DMS153 treated with DMSO at 0.1 percent for 48 hours (cell line): ENCODE results near the gene TDP1.
"Not testable (repeated sequence)": the region's sequence is repeated elsewhere in the genome, so short reads cannot be mapped to it uniquely, and the experiment has no call there.

Source experiments
- DNase-seq: peaks from one replicate; lab custom pipeline; 2025; ENCODE audit not compliant: unreplicated experiment; lab: John Stamatoyannopoulos, UW

The TDP1 gene

GRCh38 chr14:89987161-89987475 lies 31.4 kb downstream of the TDP1 start:
- DNase-seq, result no peak

DNA sequence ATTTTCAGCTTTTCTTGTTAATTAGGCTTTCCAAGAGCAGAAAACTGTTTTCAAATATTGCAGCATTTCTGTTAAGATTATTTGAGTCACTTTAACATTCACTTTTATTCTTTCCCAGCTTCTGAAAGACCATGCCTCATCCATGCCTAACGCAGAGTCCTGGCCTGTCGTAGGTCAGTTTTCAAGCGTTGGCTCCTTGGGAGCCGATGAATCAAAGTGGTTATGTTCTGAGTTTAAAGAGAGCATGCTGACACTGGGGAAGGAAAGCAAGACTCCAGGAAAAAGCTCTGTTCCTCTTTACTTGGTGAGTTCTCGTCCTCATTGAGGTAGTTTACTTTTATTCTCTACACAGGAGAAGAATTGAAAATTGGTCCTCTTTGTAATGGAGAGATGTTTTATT lies 33.1 kb downstream of the TDP1 start:
- DNase-seq, result no peak

DNA sequence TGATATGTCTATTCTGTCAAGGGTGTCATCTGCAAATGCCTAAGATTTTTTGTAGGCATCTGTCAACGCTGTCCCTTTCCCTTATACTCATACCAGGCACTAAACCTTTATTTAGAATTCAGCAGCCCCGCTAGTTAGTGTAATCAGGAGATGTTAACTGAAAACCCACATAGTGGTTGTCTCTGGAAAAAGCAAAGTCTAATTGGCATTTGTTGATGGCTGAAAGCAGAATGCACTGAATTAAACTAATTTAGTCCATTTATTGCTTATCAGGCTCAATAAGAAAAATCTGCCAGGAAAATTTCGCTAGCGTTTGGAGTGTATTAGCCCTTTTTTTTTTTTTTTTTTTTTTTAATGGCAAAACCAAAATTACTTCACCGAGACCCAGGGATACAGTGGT lies 34.5 kb downstream of the TDP1 start:
- no peak for DNase-seq

GRCh38 chr14:89990623-89991275 lies 35.0 kb downstream of the TDP1 start:
- no peak for DNase-seq

- no peak for DNase-seq
These were observed 36.5 kb downstream of the TDP1 start for GRCh38 chr14:89992273-89992672.

DNA sequence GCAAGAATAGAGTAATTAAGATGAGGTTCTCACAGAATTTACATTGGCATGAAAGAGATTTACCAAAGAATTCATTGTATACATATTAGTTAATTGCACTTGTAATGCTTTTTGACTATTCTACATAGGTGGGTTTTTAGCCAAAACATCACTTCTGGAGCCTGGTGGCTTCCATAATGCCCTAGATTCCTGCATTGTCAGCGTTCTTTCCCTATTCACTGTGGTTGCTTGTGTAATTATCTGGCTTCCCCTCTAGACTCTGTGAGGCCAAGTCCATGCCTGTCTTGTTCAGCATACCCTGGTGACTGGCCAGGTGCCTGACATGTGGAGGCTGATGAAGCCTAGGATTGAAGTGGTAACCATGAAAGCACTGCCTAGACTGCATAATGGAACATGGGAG lies 41.2 kb downstream of the TDP1 start:
- no peak for DNase-seq

DNA sequence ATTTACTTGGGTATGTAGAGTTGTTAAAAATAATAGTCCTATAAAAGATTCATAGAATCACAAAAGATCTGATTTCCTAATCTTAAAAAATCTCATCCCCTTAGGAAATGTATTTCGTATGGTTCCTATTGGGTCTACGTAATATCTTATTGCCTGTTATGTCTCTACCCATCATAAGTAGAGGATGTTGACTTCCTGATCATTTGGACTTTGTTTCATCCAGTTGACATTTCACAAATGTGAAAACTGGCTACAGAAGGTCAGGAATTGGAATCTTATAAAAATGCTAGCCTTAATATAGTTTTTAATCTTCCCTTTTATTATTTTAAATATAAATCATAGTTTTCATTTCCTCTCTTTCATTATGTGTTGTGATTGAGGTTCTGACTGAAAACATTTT lies 45.2 kb downstream of the TDP1 start:
- DNase-seq, result no peak

GRCh38 chr14:90003526-90004307 lies 48.0 kb downstream of the TDP1 start:
- DNase-seq, result no peak

DNA sequence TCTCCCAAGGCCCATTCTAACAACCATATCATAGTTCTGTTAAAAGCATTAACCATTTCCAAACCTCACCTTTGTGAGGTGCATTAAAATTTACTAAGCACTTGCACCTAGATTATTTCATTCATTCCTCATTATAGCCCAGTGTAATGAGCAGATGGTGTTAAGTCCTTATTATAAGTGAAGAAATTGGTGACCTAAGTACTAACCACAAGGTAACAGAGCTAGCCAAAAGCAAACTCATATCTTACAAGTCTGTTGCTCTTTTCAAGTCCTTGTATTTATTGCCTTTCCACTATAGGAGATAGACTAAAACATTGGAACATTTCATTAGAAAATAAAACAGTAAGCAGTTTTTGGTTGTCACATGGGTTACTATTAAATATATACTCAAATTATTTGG lies 49.7 kb downstream of the TDP1 start:
- DNase-seq, result no peak

GRCh38 chr14:90005939-90006530 lies 50.3 kb downstream of the TDP1 start:
- DNase-seq, result no peak

- DNase-seq, result no peak
These were observed 61.6 kb downstream of the TDP1 start for GRCh38 chr14:90017371-90017770.

- no peak for DNase-seq
These were observed 64.2 kb downstream of the TDP1 start for GRCh38 chr14:90019824-90020523.

DNA sequence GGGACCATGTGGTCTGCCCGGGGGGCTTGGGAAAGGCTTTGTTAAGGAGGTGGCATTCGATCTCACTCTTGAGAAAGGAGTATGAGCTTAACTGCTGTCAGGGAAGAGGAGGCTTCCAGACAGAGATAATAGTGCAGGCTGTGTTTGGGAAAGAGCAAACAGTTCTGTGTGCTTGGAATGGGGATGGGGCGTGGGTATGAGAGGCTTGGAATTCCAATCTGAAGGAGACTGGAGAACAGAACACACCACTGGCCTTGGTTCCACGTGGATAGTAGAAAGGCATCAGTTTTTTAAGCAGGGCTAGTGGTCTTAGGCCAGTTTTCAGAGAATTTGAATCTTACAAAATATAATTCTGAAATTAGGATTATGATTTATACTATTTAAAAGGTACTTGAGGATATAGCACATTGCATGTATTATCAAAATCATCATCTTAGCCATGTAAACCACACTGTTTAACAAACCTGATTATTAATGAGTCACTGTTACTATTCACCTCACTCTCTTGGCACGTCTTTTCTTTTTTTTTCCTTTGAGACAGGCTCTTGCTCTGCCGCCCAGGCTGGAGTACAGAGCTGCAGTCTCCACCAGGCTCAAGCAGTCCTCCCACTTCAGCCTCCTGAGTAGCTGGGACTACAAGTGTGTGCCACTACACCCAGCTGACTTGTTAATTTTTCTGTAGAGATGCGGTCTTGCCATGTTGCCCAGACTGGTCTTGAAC lies 67.6 kb downstream of the TDP1 start:
- DNase-seq, result no peak

GRCh38 chr14:90024910-90025309 lies 69.2 kb downstream of the TDP1 start:
- no peak for DNase-seq

DNA sequence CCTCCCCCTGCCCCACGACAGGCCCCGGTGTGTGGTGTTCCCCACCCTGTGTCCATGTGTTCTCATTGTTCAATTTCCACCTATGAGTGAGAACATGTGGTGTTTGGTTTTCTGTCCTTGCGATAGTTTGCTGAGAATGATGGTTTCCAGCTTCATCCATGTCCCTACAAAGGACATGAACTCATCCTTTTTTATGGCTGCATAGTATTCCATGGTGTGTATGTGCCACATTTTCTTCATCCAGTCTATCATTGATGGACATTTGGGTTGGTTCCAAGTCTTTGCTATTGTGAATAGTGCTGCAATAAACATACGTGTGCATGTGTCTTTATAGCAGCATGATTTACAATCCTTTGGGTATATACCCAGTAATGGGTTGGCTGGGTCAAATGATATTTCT lies 70.9 kb downstream of the TDP1 start:
- DNase-seq, result not testable (repeated sequence)

- DNase-seq, result no peak
These were observed 72.1 kb downstream of the TDP1 start for GRCh38 chr14:90027842-90028241.

DNA sequence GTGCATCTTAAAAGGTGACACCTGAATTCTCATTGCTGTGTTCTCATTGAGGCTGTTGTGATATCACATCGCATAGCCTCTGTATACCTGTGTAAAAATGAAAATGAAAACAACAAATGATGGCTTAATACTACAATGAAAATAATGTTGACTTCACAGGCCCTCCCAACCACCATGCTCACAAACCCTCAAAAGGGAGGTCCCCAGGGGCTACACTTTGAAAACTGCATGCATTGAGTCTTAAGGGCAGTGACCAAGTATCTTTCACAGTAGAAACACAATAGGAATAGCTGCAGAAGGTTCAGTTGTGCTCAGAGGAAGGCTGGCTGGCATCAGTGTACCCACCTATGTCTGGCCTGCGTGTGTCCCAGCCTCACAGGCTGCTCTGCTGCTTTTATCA lies 78.4 kb downstream of the TDP1 start:
- no peak for DNase-seq

DNA sequence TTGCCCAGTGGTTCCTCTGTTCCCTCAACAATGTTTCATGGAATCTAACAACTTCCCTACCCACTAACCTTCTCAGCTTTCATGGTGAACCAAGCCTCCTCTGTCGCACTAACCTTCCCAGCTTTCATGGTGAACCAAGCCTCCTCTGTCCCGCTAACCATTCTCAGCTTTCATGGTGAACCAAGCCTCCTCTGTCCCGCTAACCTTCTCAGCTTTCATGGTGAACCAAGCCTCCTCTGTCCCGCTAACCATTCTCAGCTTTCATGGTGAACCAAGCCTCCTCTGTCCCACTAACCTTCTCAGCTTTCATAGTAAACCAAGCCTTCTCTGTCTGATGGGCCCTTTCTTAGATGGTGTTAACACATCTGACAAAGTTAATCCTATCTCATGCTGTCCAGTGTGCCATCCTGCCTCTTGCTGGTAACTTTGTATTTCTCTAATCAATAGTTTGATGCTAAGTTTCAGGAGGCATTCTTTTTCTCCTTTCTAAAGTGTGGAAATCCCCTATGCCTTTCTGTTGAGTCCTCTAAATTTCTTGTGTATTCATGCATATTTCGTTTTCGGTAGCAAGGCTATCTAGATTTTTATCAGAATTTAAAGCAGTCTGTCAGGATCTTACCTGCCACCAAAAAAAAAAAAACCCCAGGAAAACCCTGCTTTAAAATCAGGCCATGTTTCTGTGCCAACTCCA lies 79.3 kb downstream of the TDP1 start:
- DNase-seq, result no peak

- DNase-seq, result no peak
These were observed 83.7 kb downstream of the TDP1 start for GRCh38 chr14:90039253-90040010.

- no peak for DNase-seq
These were observed 84.7 kb downstream of the TDP1 start for GRCh38 chr14:90040411-90040810.
